Pericardium fibroblast (primary cell): Measurements from ENCODE around the gene RFC4. TPM values are rescaled to one million over a fixed set of nuclear protein-coding genes. Genes with fewer than 3 reads are reported as not detected.

Source experiments
- total RNA-seq: library from RNA; depleted of rRNA; stranded (reverse); fragments of >200 nt; gene quantifications from 2 replicates; pipeline ENCODE4 v1.2.3, GENCODE V29; 2015

The RFC4 gene
- total RNA-seq: 11.7 and 12.3 TPM in 2 replicates

GRCh38 chr3:186806089-186807055 lies at the start of gene RFC4:
Gene RFC4, minus strand, starts transcription at chr3:186806482. Its CDS starts 1,769 bp downstream, at chr3:186804713.

GRCh38 chr3:186842426-186843038 lies 36.2 kb upstream of the RFC4 start, which contains the start of gene ADIPOQ:
Gene ADIPOQ, plus strand, starts transcription at chr3:186842710. Its CDS starts 10,349 bp downstream, at chr3:186853059.

GRCh38 chr3:186783058-186783730 lies 23.1 kb downstream of the RFC4 start, which contains the start of gene EIF4A2:
Gene EIF4A2, plus strand, starts transcription at chr3:186783577. Its CDS starts 34 bp downstream, at chr3:186783611.

Other genes with a start within 250 kb of the RFC4 start
- 9.4 and 10.3 TPM in 2 replicates for gene TBCCD1, start 239.1 kb downstream of the RFC4 start, total RNA-seq
- gene DNAJB11, start 235.8 kb downstream of the RFC4 start, total RNA-seq: 38.6 and 54.4 TPM in 2 replicates
- gene AHSG, start 193.4 kb downstream of the RFC4 start, total RNA-seq: not detected in 2 replicates
- gene FETUB, start 166.1 kb downstream of the RFC4 start, total RNA-seq: not detected in 2 replicates
- not detected in 2 replicates for gene HRG, start 140.5 kb downstream of the RFC4 start, total RNA-seq
- not detected in 2 replicates for gene KNG1, start 89.1 kb downstream of the RFC4 start, total RNA-seq
- gene EIF4A2, start 22.9 kb downstream of the RFC4 start, total RNA-seq: 267 and 306 TPM in 2 replicates
- under 0.01 TPM in 1 of 2 replicates, not detected in the other for gene ADIPOQ, start 36.2 kb upstream of the RFC4 start, total RNA-seq
- gene ST6GAL1, start 124.0 kb upstream of the RFC4 start, total RNA-seq: 9.6 and 18.9 TPM in 2 replicates